WTC11 (cell line): ENCODE measurements around the gene IRX2. TPM values are rescaled to one million over a fixed set of nuclear protein-coding genes. Genes with fewer than 3 reads are reported as not detected.

ENCODE experiments used
- ATAC-seq: fragments of 200-7000 bp; cut with Tn5 transposase; 2 replicates; pipeline ENCODE4 v1.10.0; 2021; ENCODE audit warnings: mild to moderate bottlenecking, moderate library complexity
- CTCF ChIA-PET: fragments of 300-600 bp; sonication (Branson Sonifier 250); formaldehyde crosslinking; loops from one replicate; lab custom pipeline; 2021; ENCODE audit warnings: antibody characterized with exemption; lab: Charles Lee
- POLR2A ChIA-PET: fragments of 350-600 bp; sonication (Branson Sonifier 250); formaldehyde crosslinking; loops from one replicate; lab custom pipeline; 2021; ENCODE audit warnings: antibody characterized with exemption; lab: Charles Lee
- DNase-seq: peaks from one replicate; pipeline ENCODE4 v3.0.0; 2021; ENCODE audit warnings: low spot score
- H3K27ac Mint-ChIP-seq: 2 replicates; pipeline ENCODE4 v1.8.0; 2021; ENCODE audit warnings: mixed read lengths
- H3K27me3 Mint-ChIP-seq: 2 replicates; pipeline ENCODE4 v1.8.0; 2021; ENCODE audit warnings: low read depth, mild to moderate bottlenecking, moderate library complexity, mixed read lengths
- H3K36me3 Mint-ChIP-seq: 2 replicates; pipeline ENCODE4 v1.8.0; 2021; ENCODE audit warnings: mixed read lengths
- H3K4me1 Mint-ChIP-seq: 2 replicates; pipeline ENCODE4 v1.8.0; 2022; ENCODE audit warnings: mixed read lengths
- H3K4me3 Mint-ChIP-seq: 2 replicates; pipeline ENCODE4 v1.8.0; 2021; ENCODE audit warnings: mild to moderate bottlenecking, moderate library complexity, mixed read lengths
- H3K9me3 Mint-ChIP-seq: 2 replicates; pipeline ENCODE4 v1.8.0; 2021; ENCODE audit warnings: mixed read lengths
- ATF1 ChIP-seq: sonication (generic); formaldehyde crosslinking; IDR thresholded peaks from 2 replicates; pipeline ENCODE4 v1.8.1; 2023; ENCODE audit warnings: mild to moderate bottlenecking, moderate library complexity, missing genetic modification reagents
- ESRRA ChIP-seq: sonication (generic); formaldehyde crosslinking; IDR thresholded peaks from 2 replicates; pipeline ENCODE4 v1.8.1; 2022; ENCODE audit warnings: mild to moderate bottlenecking, missing genetic modification reagents, borderline replicate concordance
- ETV6 ChIP-seq: sonication (generic); formaldehyde crosslinking; IDR thresholded peaks from 2 replicates; pipeline ENCODE4 v1.8.1; 2022; ENCODE audit warnings: mild to moderate bottlenecking, missing genetic modification reagents
- FOXK1 ChIP-seq: sonication (generic); formaldehyde crosslinking; IDR thresholded peaks from 2 replicates; pipeline ENCODE4 v1.8.0; 2022; ENCODE audit warnings: mild to moderate bottlenecking, moderate library complexity, missing genetic modification reagents
- GRHL2 ChIP-seq: fragments of 250-450 bp; sonication (Bioruptor Pico); IDR thresholded peaks from 2 replicates; pipeline ENCODE4 v1.8.0; 2022; ENCODE audit warnings: mild to moderate bottlenecking, moderate library complexity; ENCODE audit not compliant: insufficient replicate concordance, severe bottlenecking
- GTF2I ChIP-seq: fragments of 250-450 bp; sonication (Bioruptor Pico); conservative IDR thresholded peaks from 2 replicates; pipeline ENCODE4 v1.4.0; 2021; ENCODE audit warnings: mild to moderate bottlenecking
- JUN ChIP-seq: sonication (generic); formaldehyde crosslinking; IDR thresholded peaks from 2 replicates; pipeline ENCODE4 v1.8.0; 2023; ENCODE audit warnings: mild to moderate bottlenecking, missing genetic modification reagents
- MXD4 ChIP-seq: fragments of 250-450 bp; sonication (Bioruptor Pico); IDR thresholded peaks from 2 replicates; pipeline ENCODE4 v1.8.0; 2021; ENCODE audit warnings: mild to moderate bottlenecking, moderate library complexity, borderline replicate concordance
- NFATC4 ChIP-seq: fragments of 250-450 bp; sonication (Bioruptor Pico); IDR thresholded peaks from 2 replicates; pipeline ENCODE4 v1.9.0; 2021; ENCODE audit warnings: mild to moderate bottlenecking
- NFE2L1 ChIP-seq: sonication (generic); formaldehyde crosslinking; IDR thresholded peaks from 2 replicates; pipeline ENCODE4 v1.8.1; 2023; ENCODE audit warnings: missing genetic modification reagents
- SMAD3 ChIP-seq: sonication (generic); formaldehyde crosslinking; IDR thresholded peaks from 2 replicates; pipeline ENCODE4 v1.8.0; 2022; ENCODE audit warnings: missing genetic modification reagents, mild to moderate bottlenecking, borderline replicate concordance
- ZBTB21 ChIP-seq: sonication (generic); formaldehyde crosslinking; IDR thresholded peaks from 2 replicates; pipeline ENCODE4 v1.8.1; 2023; ENCODE audit warnings: mild to moderate bottlenecking, missing genetic modification reagents, borderline replicate concordance
- ZNF138 ChIP-seq: sonication (generic); formaldehyde crosslinking; conservative IDR thresholded peaks from 2 replicates; pipeline ENCODE4 v1.8.1; 2022; ENCODE audit warnings: mild to moderate bottlenecking, moderate library complexity, missing genetic modification reagents
- ZNF396 ChIP-seq: fragments of 250-450 bp; sonication (Bioruptor Pico); IDR thresholded peaks from 2 replicates; pipeline ENCODE4 v1.8.0; 2021; ENCODE audit warnings: mild to moderate bottlenecking, moderate library complexity, borderline replicate concordance
- ZNF423 ChIP-seq: fragments of 250-450 bp; sonication (Bioruptor Pico); IDR thresholded peaks from 2 replicates; pipeline ENCODE4 v2.1.2; 2022; ENCODE audit warnings: mild to moderate bottlenecking, moderate library complexity
- total RNA-seq: library from RNA; stranded (reverse); gene quantifications from 3 replicates; pipeline ENCODE4 v1.2.3, GENCODE V29; 2021
- TF ChIP-seq, protein P1 (sequence below): sonication (generic); formaldehyde crosslinking; IDR thresholded peaks from 2 replicates; pipeline ENCODE4 v1.8.0; 2022; ENCODE audit warnings: mild to moderate bottlenecking, missing genetic modification reagents
- TF ChIP-seq, protein P2 (sequence below): fragments of 200-600 bp; IDR thresholded peaks from 2 replicates; pipeline ENCODE4 v1.8.0; 2022; ENCODE audit warnings: antibody characterized with exemption
- TF ChIP-seq, protein P3 (sequence below): fragments of 250-450 bp; sonication (Bioruptor Pico); IDR thresholded peaks from 2 replicates; pipeline ENCODE4 v2.1.2; 2022; ENCODE audit warnings: mild to moderate bottlenecking, moderate library complexity
- TF ChIP-seq, protein P4 (sequence below): sonication (generic); formaldehyde crosslinking; IDR thresholded peaks from 2 replicates; pipeline ENCODE4 v1.8.1; 2023; ENCODE audit warnings: mild to moderate bottlenecking, missing genetic modification reagents, moderate library complexity
- TF ChIP-seq, protein P5 (sequence below): sonication (generic); formaldehyde crosslinking; IDR thresholded peaks from 2 replicates; pipeline ENCODE4 v1.8.1; 2022; ENCODE audit warnings: mild to moderate bottlenecking, missing genetic modification reagents, moderate library complexity, borderline replicate concordance
- TF ChIP-seq, protein P6 (sequence below): fragments of 250-450 bp; sonication (Bioruptor Pico); IDR thresholded peaks from 2 replicates; pipeline ENCODE4 v1.9.0; 2021; ENCODE audit warnings: mild to moderate bottlenecking
- TF ChIP-seq, protein P7 (sequence below): sonication (generic); formaldehyde crosslinking; IDR thresholded peaks from 2 replicates; pipeline ENCODE4 v1.8.1; 2023; ENCODE audit warnings: mild to moderate bottlenecking, missing genetic modification reagents

IRX2 gene
- total RNA-seq, 1 experiment from 2014 or later = 63.2 TPM

DNA sequence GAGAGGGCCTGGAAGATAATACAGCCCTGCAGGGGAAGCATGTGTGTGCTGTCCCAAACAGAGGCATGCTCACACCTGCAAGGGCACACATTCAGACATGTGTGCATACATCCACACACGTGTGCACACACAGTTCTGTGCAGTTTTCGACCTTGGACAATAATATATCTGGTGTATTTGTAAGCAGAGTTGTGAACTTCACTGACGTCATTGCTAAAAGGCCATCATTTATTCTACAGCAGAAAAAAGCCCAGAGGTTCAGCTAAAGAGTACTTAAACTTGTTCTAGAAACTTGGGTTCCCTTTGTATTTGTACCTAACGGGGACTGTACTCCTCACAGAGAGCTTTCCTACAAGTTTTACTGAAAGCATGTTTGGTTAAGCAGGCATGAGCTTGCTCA, 19.5 kb downstream of the IRX2 start:
- Mint-ChIP-seq H3K27me3 (peaks cover 31% of the 10 kb centered on the region), H3K36me3 (no peaks in the 10 kb centered on the region), H3K4me3 (no peak overlapping the region), H3K27ac (no peak overlapping the region), H3K4me1 (peaks cover 3% of the 10 kb centered on the region), H3K9me3 (no peaks in the 10 kb centered on the region)
- no peak for DNase-seq
- ChIA-PET POLR2A (interaction anchor here (0.6 kb wide), 1 partner anchor 15 kb away, joined by 3 read pairs; no protein-coding TSS in a partner anchor), CTCF (no interaction called here)
- no peak for ATAC-seq
- TF ChIP-seq, protein P1, sequence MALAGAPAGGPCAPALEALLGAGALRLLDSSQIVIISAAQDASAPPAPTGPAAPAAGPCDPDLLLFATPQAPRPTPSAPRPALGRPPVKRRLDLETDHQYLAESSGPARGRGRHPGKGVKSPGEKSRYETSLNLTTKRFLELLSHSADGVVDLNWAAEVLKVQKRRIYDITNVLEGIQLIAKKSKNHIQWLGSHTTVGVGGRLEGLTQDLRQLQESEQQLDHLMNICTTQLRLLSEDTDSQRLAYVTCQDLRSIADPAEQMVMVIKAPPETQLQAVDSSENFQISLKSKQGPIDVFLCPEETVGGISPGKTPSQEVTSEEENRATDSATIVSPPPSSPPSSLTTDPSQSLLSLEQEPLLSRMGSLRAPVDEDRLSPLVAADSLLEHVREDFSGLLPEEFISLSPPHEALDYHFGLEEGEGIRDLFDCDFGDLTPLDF (CRISPR knock-in tag) = no peak
- TF ChIP-seq GTF2I (CRISPR knock-in tag) (no peak), SMAD3 (CRISPR knock-in tag) (no peak), NFATC4 (CRISPR knock-in tag) (no peak), ZNF396 (CRISPR knock-in tag) (no peak), ETV6 (CRISPR knock-in tag) (no peak), JUN (no peak), NFE2L1 (CRISPR knock-in tag) (no peak), ATF1 (CRISPR knock-in tag) (no peak), FOXK1 (no peak), ZNF138 (CRISPR knock-in tag) (no peak), ZBTB21 (CRISPR knock-in tag) (no peak)
- TF ChIP-seq, protein P2, sequence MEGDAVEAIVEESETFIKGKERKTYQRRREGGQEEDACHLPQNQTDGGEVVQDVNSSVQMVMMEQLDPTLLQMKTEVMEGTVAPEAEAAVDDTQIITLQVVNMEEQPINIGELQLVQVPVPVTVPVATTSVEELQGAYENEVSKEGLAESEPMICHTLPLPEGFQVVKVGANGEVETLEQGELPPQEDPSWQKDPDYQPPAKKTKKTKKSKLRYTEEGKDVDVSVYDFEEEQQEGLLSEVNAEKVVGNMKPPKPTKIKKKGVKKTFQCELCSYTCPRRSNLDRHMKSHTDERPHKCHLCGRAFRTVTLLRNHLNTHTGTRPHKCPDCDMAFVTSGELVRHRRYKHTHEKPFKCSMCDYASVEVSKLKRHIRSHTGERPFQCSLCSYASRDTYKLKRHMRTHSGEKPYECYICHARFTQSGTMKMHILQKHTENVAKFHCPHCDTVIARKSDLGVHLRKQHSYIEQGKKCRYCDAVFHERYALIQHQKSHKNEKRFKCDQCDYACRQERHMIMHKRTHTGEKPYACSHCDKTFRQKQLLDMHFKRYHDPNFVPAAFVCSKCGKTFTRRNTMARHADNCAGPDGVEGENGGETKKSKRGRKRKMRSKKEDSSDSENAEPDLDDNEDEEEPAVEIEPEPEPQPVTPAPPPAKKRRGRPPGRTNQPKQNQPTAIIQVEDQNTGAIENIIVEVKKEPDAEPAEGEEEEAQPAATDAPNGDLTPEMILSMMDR = no peak
- TF ChIP-seq, protein P3, sequence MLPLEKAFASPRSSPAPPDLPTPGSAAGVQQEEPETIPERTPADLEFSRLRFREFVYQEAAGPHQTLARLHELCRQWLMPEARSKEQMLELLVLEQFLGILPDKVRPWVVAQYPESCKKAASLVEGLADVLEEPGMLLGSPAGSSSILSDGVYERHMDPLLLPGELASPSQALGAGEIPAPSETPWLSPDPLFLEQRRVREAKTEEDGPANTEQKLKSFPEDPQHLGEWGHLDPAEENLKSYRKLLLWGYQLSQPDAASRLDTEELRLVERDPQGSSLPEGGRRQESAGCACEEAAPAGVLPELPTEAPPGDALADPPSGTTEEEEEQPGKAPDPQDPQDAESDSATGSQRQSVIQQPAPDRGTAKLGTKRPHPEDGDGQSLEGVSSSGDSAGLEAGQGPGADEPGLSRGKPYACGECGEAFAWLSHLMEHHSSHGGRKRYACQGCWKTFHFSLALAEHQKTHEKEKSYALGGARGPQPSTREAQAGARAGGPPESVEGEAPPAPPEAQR = no peak

DNA sequence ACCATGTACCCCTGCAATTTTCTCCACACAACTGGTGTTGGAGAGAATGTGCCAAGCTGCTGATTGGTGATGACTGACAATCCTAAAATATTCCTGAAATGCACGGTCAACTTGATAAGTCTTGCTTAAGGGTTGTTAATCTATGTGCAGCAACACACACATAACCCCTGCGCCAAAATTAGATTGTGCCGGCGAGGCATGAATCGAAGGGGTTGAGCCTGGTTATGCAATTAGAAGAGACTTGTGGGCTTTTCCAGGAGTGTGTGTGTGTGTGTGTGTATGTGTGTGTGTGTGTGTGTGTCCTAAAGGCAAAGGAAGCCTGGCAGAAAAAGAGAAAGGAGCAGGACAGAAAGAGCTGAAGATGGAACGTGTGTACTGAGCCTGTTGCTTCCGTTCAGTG, 22.3 kb downstream of the IRX2 start:
- ATAC-seq = no peak
- Mint-ChIP-seq H3K27ac (no peak overlapping the region), H3K27me3 (peaks cover 10% of the 10 kb centered on the region), H3K4me3 (no peak overlapping the region), H3K9me3 (no peaks in the 10 kb centered on the region), H3K4me1 (no peaks in the 10 kb centered on the region)
- ChIA-PET POLR2A (no interaction called here), CTCF (interaction anchor here (1.1 kb wide), 1 partner anchor 166 kb away, joined by 3 read pairs; no protein-coding TSS in a partner anchor)
- no peak for DNase-seq
- TF ChIP-seq MXD4 (CRISPR knock-in tag) = no peak
- no peak for TF ChIP-seq GRHL2 (CRISPR knock-in tag)
- TF ChIP-seq, protein P4, sequence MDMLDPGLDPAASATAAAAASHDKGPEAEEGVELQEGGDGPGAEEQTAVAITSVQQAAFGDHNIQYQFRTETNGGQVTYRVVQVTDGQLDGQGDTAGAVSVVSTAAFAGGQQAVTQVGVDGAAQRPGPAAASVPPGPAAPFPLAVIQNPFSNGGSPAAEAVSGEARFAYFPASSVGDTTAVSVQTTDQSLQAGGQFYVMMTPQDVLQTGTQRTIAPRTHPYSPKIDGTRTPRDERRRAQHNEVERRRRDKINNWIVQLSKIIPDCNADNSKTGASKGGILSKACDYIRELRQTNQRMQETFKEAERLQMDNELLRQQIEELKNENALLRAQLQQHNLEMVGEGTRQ (CRISPR knock-in tag) = no peak
- no peak for TF ChIP-seq ZNF138 (CRISPR knock-in tag)
- TF ChIP-seq, protein P5, sequence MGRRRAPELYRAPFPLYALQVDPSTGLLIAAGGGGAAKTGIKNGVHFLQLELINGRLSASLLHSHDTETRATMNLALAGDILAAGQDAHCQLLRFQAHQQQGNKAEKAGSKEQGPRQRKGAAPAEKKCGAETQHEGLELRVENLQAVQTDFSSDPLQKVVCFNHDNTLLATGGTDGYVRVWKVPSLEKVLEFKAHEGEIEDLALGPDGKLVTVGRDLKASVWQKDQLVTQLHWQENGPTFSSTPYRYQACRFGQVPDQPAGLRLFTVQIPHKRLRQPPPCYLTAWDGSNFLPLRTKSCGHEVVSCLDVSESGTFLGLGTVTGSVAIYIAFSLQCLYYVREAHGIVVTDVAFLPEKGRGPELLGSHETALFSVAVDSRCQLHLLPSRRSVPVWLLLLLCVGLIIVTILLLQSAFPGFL (CRISPR knock-in tag) = no peak
- TF ChIP-seq ESRRA = no peak
- TF ChIP-seq ZNF423 = no peak
- TF ChIP-seq, protein P6, sequence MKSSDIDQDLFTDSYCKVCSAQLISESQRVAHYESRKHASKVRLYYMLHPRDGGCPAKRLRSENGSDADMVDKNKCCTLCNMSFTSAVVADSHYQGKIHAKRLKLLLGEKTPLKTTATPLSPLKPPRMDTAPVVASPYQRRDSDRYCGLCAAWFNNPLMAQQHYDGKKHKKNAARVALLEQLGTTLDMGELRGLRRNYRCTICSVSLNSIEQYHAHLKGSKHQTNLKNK (CRISPR knock-in tag) = no peak
- TF ChIP-seq, protein P7, sequence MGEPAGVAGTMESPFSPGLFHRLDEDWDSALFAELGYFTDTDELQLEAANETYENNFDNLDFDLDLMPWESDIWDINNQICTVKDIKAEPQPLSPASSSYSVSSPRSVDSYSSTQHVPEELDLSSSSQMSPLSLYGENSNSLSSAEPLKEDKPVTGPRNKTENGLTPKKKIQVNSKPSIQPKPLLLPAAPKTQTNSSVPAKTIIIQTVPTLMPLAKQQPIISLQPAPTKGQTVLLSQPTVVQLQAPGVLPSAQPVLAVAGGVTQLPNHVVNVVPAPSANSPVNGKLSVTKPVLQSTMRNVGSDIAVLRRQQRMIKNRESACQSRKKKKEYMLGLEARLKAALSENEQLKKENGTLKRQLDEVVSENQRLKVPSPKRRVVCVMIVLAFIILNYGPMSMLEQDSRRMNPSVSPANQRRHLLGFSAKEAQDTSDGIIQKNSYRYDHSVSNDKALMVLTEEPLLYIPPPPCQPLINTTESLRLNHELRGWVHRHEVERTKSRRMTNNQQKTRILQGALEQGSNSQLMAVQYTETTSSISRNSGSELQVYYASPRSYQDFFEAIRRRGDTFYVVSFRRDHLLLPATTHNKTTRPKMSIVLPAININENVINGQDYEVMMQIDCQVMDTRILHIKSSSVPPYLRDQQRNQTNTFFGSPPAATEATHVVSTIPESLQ (CRISPR knock-in tag) = no peak
- TF ChIP-seq, all 79 proteins: peak for 0
- no peaks in the 10 kb centered on the region for H3K36me3 Mint-ChIP-seq
